HG03066 (cell line): ENCODE data around the gene TCEANC2.

Experiments used
- ATAC-seq: cut with Tn5 transposase; IDR thresholded peaks from one replicate; pipeline ENCODE4 v1.9.1; 2021; ENCODE audit warnings: low read depth; ENCODE audit not compliant: unreplicated experiment

TCEANC2 gene

DNA sequence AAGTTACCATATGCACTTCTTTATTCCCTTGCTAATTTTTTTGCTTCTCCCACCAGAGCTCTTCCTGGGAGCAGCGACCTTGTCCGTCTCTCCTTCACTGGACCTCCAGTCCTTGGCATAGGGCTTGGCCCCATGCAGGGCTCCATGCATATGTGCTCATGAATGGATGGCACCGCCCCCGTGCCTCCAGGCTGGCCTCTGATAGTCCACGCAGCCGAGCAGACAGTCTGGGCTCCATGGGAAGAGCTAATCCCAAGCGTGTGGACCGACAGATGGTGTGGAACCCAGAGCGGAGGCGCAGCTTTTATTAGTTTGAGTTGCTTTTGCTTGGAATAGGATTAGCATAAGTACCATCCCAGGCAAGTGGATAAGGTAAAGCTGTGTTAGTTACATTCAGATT is 57.6 kb downstream of the TCEANC2 start:
- no peak for ATAC-seq

DNA sequence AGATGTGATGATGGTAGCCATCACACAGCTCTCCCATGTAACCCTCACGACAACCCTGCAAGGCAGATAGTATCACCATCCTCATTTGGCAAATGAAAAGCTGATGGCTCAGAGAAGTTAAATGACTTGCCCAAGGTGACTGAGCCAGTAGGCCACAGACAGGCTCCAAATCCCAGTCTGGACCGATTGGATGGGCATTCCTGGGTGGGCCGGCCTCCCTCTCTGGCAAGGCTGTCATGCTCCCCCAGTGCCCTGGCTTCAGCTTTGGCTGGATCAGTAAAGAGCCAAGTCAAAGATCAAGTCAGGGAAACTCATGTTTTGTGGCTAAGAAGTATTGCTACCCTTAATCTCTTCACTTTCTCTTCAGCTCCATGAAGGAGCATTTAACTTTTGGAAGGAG is 58.2 kb downstream of the TCEANC2 start:
- no peak for ATAC-seq

DNA sequence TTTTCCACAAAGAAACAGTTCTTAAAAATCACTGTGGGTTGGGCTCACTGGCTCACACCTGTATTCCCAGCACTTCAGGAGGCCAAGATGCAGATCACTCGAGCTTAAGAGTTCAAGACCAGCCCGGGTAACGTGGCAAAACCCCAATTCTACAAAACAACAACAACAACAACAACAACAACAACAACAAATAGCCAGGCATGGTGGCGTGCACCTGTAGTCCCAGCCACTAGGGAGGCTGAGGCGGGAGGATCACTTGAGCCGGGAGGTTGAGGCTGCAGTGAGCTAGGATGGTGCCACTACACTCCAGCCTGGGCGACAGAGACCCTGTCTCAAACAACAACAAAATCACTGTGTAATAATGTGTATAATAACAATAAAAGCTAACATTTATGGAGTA is 58.6 kb downstream of the TCEANC2 start:
- no peak for ATAC-seq

DNA sequence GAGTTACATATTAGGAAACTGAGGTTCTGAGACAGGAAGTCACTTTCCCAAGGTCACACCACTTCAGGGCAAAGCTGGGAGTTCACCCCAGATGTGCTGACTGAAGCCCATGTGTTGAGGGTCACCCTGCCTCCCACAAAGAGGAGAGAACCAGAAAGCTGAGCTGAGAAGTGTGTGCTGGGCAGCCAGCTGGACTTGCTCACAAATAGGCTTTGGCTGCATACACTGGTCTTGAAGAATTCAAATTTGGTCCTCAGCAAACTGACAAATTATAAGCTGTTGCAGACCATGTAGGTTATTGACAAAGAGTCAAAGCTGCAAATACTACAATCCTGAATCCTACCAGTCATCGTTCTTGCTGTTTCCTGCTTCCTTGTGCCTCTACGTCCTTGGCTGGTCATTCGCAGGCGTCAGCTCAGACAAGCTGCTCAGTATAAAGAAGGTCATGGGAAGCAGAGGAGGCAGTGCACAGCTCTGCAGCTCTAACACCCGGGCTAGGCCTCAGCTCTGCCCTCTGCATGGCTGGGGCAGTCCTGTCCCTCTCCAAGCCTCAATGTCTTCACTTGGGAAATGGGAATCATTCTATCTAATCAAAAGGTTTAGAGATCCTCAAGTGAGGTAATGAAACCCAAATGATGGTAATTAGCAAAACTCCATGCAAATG is 59.4 kb downstream of the TCEANC2 start:
- no peak for ATAC-seq

DNA sequence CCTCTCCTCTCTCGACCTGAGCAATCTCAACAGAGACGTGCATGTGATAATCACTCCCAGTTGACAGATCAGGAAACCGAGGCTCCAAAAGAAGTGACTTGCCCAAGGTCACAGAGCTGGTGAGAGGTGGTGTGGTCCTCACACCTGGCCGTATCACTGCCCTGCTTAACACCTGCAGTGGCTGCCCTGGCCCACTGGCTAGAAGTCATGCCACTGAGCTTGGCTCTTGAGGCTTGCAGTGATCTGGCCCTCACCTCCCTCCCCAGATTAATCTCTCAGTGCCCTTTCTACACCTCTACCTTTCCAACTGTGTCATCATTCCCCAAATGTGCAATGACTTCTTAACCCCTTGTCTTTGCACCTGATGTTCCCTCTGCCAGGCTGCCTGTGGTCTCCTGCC is 60.6 kb downstream of the TCEANC2 start:
- ATAC-seq: no peak

DNA sequence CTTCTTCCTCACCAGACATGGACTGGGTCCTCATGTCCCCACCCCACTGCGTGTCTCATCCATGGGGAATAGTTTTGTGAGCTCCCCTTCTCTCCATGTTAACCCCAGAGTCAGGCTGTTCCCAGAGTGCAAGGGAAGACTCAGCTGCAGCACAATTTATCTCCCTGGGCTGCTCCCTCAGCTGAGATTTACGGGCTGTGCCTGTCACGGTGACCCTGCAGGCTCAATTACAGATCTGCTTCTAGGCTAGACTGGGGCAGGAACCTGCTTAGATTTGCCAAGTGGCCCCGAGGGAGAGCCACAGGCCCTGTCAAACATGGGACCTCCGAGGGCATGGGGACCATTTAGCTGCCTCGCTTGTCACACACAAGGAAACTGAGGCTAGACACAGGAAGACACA is 61.5 kb downstream of the TCEANC2 start:
- no peak for ATAC-seq

DNA sequence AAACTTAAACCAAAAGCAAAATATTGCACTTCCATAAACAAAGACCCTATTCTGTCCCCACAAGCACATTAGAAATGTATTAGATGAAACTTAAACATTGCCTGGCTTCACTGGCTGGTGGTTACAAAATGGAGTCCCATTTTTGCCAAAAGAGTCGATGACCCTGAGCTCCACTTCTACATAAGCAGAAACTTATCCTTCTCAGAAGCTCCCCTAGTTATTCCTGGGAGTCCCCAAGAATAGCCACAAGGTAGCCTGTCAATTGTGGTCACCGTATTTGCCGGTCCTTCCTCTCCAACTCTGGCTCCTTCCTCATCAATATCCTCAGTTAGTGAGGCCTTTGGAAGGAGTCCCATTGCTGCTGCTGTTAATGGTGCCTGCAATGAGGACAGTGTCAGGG is 62.1 kb downstream of the TCEANC2 start:
- no peak for ATAC-seq

DNA sequence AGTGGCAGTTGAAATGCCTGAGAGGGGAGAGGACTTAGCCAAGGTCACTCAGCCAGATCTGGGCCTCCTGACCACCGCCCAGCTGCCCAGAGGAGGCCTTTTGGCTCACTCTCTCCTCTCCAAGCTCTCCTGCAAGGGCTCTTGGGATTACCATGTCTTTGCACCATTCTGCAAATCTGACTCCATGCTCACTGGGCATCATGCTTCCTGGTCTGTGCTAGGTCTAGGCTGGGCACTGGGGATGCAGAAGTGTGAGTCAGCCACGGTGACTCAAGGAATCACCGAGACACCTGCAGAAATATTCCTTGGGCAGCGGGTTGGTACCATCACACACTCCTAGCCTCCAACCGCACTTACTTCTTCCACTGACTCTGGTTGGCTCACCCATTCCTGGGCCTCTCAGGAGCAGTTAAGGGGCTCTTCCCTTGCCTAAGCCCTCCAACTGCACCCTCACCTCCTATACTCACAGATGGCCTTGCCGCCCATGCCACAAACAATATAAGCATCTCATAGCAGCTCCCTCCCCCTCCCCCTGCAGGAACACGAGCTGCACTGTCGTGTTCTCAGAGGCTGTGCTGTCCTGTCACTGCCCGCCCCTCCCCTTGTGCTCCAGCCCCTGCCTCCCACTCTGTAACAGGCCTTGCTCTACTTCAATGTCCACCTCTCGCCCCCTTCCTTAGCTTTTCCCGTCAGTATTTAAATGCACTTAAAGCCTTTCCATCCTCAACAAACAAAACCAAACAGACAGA is 64.6 kb downstream of the TCEANC2 start:
- no peak for ATAC-seq

DNA sequence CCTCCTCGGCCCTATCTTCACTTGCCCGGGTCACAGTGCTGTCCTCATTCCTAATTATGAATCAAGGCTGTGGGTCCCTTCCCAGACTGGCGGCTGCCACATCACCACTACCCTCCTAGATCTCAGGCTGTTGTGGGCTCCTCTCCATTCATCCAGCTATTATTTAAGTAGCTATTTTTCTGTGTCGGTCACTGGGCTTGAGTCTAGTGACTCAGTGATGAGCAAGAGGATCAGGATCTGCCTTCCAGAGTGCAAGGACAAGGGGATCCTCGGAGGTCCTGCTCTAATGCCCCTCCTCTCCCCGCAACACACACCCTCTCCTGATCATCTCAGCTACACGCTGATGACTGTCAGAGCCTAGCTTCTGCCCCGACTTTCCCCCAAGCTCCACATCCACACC is 65.3 kb downstream of the TCEANC2 start:
- ATAC-seq: no peak

DNA sequence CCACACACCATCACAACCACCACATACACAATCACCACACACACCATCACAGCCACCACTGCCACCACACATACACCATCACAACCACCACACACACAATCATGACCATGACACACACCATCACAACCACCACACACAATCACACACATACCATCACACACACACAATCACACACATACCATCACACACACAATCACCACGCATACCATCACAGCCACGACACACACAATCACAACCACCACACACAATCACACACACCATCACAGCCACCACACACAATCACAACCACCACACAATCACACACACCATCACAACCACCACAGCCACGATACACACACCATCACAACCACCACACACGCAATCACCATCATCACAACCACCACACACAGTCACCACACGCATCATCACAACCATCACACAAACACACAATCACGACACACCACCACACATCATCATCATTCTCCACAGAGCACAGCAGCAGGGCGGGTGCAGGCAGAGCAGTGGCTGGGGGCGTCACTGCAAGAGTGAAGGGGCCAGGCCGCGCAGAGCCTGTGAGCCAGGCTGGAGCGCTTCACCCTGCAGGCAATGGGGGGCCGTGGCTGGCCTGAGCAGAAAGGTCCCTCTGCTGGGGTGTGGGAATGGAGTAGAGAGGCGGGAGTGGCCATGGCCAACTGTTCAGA is 66.8 kb downstream of the TCEANC2 start:
- no peak for ATAC-seq

DNA sequence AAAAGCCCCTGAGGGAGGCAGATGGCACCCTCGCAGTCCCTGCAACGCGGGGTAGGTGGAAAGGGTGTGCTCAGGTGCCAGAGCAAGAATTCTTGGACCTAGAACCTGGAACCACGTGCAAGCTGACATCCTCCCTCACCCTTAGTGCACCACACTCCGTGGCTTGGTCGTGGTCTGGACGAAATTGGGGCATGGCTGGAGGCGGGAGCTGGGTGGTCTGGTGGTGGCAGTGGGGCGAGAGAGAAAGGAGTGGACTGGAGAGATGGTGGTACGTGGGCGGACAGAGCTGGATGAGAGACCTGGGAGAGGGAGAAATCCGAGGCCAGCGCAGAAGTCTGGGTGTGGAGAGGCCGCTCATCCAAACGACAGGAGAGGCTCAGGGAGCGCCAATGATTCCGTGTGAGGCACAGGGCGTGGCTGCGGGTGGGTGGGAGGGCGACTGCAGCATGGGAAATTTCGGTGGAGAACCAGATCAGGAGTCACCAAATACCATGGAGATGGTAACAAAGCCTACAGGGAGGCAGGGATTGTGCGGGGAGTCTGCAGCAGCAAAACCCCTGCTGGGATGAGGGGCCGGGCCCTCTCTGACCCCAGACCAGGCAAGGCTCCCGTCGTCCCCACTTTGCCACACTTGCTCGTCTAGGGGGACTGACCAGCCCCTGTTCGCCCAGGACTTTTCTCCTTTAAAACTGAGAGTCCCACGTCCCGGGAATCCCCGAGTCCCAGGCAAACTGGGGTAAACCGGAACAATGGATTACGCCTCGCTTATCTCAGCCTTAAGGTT is 67.5 kb downstream of the TCEANC2 start:
- ATAC-seq: no peak

DNA sequence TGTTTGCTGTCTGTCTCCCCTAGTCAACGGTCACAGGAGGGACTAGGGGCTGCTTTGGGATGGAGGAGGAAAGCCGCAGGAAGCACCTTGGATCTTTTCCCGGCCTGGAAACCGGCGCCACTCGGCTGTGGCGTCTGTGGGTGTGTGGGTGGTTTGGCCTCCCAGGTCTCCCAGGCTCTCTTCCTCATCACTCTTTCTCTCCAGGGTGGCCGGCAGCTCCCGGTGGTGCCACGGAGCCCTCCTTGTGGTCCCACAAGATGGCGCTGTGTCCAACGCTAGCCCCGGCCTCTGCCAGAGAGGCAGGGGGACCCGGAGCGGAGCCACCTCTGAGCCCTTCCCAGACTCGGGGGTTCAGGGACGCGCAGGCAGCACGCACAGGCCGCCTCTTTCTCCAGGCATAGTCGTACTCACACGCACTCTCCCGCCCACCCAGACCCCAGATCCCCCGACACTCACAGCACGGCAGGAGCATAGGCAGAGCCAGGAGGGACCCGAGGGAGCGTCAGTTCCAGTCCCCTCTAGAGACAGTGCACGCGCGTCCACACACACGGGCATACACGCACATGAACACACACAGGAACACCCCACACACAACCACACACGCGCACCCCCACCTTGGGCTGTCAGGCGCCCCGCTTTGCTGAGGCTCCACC is 68.2 kb downstream of the TCEANC2 start:
- no peak for ATAC-seq

DNA sequence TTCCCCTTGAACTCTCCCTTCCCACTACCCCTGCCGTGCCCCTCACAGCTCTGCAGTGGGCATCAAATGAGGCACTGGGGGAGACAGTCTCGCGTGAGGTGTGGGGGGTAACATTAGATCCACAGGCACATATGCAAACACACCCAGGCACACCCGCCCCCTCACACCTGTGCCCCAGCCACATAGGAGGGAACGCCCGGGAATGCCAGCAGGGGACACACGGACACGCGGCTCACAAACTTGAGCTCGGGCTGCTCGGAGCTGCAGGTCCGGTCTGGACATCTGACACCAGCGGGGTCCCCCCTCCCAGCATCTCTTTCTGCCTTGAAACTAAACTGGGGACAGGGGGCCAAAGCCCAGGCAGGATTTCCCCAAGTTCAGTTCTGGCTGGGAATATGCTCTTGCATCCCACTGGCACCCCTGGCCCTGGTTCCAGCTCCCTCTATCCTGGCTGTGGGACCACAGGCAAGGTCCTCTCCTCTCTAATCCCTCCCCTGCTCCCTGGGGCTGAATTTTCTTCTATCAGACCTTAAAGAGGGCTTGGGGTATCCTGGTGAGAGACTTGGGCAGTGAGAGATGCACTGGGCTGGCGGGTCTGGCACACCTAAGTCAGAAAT is 68.8 kb downstream of the TCEANC2 start:
- no peak for ATAC-seq

DNA sequence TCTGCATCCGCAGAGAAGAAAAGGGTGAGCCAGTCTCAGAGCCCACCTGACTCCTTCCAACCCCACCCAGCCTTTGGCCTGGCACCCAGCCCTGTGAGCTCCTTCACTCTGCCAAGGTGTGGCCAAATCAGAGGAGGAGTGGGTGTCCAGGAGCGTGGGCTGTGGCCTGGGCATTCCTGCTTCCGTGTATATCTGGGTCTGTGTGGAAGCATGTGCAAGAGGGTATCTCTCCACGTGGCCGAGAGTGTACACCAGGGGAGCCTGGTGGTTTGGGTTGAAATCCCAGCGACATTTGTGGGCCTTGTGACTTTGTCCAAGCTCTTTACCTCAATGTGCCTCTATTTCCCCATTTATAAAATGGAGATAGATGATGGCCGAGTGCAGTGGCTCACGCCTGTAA is 69.6 kb downstream of the TCEANC2 start:
- ATAC-seq: no peak

DNA sequence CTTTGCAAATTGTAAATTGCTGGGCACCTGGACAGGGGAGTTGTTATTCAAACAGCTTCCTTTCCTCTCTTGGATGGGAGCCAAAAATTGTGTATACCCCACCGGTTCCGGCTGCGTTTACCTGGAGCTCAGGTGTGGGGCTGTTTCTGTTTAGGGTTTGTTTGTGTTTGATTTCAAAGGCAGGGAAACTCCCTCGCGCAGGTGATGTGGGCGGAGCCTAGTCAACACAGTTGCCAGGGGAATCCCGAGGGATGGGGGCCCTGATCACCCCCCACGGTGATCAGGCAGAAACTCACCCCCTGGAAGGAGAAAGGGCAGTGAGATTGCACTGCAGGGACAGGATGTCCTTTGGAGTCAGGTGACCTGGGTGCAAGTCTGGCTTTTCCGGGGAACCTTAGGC is 71.1 kb downstream of the TCEANC2 start:
- no peak for ATAC-seq

DNA sequence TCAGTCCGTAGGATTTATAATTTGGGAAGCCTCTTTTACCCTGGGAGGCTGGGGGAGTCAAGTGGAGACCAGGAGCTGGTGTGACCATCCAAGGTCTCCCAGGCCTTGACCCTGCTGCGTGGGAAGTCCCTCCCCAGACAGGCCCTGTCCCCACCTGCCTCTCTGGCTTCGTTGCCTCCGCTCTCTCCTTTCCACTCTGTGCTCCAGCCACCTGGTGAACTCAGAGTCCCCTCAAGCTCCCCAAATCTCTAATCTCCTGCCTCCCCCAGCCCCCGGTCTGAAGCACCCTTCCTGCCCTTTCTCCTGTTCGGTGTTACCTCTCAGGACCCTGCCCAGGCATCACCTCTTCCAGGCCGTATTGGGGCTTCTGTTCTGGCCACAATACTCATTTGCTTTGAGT is 71.5 kb downstream of the TCEANC2 start:
- no peak for ATAC-seq

DNA sequence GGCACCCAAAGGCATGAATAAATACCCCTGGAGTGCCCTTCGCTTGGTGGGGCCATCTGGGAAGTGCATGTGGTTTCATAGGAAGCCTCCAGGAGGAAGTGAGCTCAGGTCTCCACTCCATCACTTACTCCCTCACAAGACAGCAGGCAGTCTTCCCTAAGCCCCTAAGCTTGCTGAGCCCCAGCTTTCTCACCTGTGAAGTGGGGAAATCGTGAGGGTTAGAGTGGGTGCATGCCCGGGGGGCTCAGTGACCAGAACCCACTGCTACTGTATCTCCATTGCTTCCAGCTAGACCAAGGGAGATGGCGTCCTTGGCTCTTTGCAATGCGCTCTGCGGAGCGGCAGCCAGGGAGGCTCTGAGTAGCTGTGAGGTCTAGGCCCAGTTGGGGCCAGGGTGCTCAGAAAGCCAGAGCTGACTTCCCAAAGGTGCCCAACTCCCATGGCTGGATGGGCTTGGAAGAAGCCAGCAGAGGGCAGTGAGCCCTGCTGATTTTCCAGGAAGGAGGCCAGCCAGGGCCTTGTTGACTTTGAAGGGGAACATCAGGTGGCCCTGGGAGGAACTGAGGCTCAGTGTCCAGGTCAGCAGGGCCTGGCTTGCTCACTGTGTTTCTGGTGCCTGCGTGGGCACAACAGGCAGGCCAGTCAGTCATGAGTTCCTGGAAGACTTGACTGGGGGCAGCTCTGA is 72.1 kb downstream of the TCEANC2 start:
- ATAC-seq: no peak

DNA sequence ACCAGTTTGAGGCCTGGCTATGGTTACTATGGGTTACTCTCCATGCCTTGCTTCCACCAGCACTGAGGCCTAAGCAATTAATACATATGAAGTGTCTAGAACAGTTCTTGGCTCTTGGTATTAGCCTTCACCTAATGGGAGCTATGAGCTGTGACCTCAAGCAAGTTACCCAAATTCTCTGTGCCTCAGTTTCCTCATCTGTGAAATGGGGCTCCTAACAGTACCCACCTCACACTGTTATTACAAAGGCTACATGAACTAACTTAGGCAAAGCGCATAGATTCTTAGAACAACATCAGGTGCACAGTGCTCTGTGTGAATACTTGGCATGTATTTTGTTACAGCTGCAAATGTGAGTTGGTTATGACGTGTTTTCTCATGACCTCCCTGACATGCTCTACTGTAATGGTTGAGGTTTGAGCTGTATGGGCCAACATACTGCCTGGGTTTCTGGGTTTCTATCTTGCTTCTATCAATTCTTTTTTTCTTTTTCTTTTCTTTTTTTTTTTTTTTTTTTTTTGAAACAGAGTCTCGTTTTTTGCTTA is 72.9 kb downstream of the TCEANC2 start:
- no peak for ATAC-seq

DNA sequence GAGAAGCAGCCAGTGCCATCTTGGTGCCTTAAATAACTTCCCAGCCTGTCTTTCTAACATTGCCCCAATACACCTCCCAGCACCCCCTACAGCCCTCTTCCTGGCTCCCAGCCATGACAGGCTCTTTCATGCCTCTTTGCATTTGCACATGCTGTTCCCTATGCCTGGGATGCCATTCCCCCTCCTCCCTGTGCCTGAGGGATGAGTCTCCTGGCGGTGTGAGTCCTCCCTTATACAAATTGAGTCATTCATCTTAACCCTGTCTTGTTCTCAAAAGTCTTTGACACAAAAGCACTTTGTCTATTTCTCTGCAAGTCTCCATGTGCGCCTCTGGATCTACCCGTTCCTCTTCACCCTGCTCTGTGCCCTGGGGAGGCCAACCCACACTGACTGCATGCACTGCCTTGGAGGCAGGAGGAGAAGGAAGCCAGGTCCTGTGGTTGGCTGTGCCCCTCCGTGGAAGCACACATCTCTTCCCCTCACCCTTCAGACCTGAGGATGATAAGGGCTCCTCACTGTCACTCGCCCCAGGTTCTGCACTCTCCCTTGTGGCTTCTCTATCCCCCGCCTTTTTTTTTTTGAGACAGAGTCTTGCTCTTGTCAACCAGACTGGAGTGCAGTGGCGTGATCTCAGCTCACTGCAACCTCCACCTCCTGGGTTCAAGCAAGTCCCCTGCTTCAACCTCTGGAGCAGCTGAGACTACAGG is 74.3 kb downstream of the TCEANC2 start:
- no peak for ATAC-seq
